Mesenchymal stem cell (in vitro differentiated cells and primary cell): ENCODE data around the gene TSPYL6.

Source experiments
- DNase-seq: peaks from one replicate; pipeline ENCODE4 v3.0.0-alpha.2; 2013
- H2AFZ ChIP-seq: one replicate; pipeline ENCODE4 v1.6.1; 2013; ENCODE audit warnings: low read depth, mild to moderate bottlenecking, control low read depth, inconsistent platforms, low read length, moderate library complexity
- H2AK5ac ChIP-seq: 2 replicates; pipeline ENCODE4 v1.6.1; 2013; ENCODE audit warnings: low read length, moderate library complexity, mild to moderate bottlenecking, inconsistent platforms; ENCODE audit not compliant: severe bottlenecking
- H2BK120ac ChIP-seq: one replicate; pipeline ENCODE4 v1.6.1; 2013; ENCODE audit warnings: low read depth, mild to moderate bottlenecking, inconsistent platforms, low read length, moderate library complexity
- H2BK12ac ChIP-seq, 2 experiments: one replicate each; pipeline ENCODE4 v1.6.1; 2013; ENCODE audit warnings: inconsistent platforms in 2 of 2, low read length in 2 of 2, mild to moderate bottlenecking in 2 of 2, moderate library complexity in 2 of 2, control low read depth in 1 of 2
- H2BK15ac ChIP-seq: one replicate; pipeline ENCODE4 v1.6.1; 2013; ENCODE audit warnings: mild to moderate bottlenecking, low read depth, inconsistent platforms; ENCODE audit not compliant: poor library complexity, severe bottlenecking
- H2BK5ac ChIP-seq: 2 replicates; pipeline ENCODE4 v1.6.1; 2013; ENCODE audit warnings: low read depth, mild to moderate bottlenecking, low read length, control low read depth, inconsistent platforms; ENCODE audit not compliant: poor library complexity, severe bottlenecking
- H3K14ac ChIP-seq, 2 experiments: one replicate each; pipeline ENCODE4 v1.6.1; 2013; ENCODE audit warnings: inconsistent platforms in 2 of 2, low read length in 2 of 2, control low read depth in 1 of 2, mild to moderate bottlenecking in 1 of 2, moderate library complexity in 1 of 2
- H3K18ac ChIP-seq, 2 experiments: one replicate each; pipeline ENCODE4 v1.6.1; 2013; ENCODE audit warnings: inconsistent platforms in 2 of 2, low read length in 2 of 2, control low read depth in 1 of 2, low read depth in 1 of 2, mild to moderate bottlenecking in 1 of 2
- H3K23ac ChIP-seq, 2 experiments: one replicate each; pipeline ENCODE4 v1.6.1; 2013; ENCODE audit warnings: inconsistent platforms in 2 of 2, low read length in 2 of 2, mild to moderate bottlenecking in 2 of 2, moderate library complexity in 2 of 2, control low read depth in 1 of 2
- H3K27ac ChIP-seq: 2 replicates; pipeline ENCODE4 v1.5.1; 2013; ENCODE audit warnings: mild to moderate bottlenecking, moderate library complexity, low read length, control low read depth, inconsistent platforms; ENCODE audit not compliant: poor library complexity, severe bottlenecking
- H3K27me3 ChIP-seq, 2 experiments: 2 replicates each; pipeline versions ENCODE4 v1.6.1 to v1.7.0; 2013; ENCODE audit warnings: low read length in 2 of 2, mild to moderate bottlenecking in 2 of 2, moderate library complexity in 2 of 2, control low read depth in 1 of 2, inconsistent platforms in 1 of 2; ENCODE audit not compliant: control insufficient read depth in 1 of 2, insufficient read depth in 1 of 2
- H3K36me3 ChIP-seq, 2 experiments: 2 replicates each; pipeline versions ENCODE4 v1.6.1 to v1.7.0; 2013; ENCODE audit warnings: low read length in 2 of 2, control low read depth in 1 of 2, inconsistent platforms in 1 of 2, low read depth in 1 of 2, mild to moderate bottlenecking in 1 of 2; ENCODE audit not compliant: insufficient read depth in 2 of 2, control insufficient read depth in 1 of 2
- H3K4ac ChIP-seq, 2 experiments: one replicate each; pipeline ENCODE4 v1.6.1; 2013; ENCODE audit warnings: inconsistent platforms in 2 of 2, low read length in 2 of 2, mild to moderate bottlenecking in 2 of 2, moderate library complexity in 2 of 2, control low read depth in 1 of 2, low read depth in 1 of 2
- H3K4me1 ChIP-seq: 2 replicates; pipeline ENCODE4 v1.6.1; 2013; ENCODE audit warnings: low read depth, low read length, control low read depth; ENCODE audit not compliant: control insufficient read depth, insufficient read depth
- H3K4me2 ChIP-seq: 2 replicates; pipeline ENCODE4 v1.6.1; 2013; ENCODE audit warnings: low read length, mild to moderate bottlenecking, inconsistent platforms; ENCODE audit not compliant: poor library complexity, severe bottlenecking
- H3K4me3 ChIP-seq, 2 experiments: 2 replicates each; pipeline versions ENCODE4 v1.5.1 to v1.7.0; 2013; ENCODE audit warnings: low read length in 2 of 2, mild to moderate bottlenecking in 2 of 2, control low read depth in 1 of 2, low read depth in 1 of 2; ENCODE audit not compliant: insufficient read depth in 1 of 2
- H3K79me1 ChIP-seq: replicated peaks from 2 replicates; pipeline ENCODE4 v1.6.1; 2013; ENCODE audit warnings: mild to moderate bottlenecking, control low read depth, low read length, inconsistent platforms; ENCODE audit not compliant: poor library complexity, severe bottlenecking
- H3K9ac ChIP-seq: 2 replicates; pipeline ENCODE4 v1.7.0; 2013; ENCODE audit warnings: mild to moderate bottlenecking, low read length, moderate library complexity
- H3K9me3 ChIP-seq: 2 replicates; pipeline ENCODE4 v1.7.0; 2013; ENCODE audit warnings: mild to moderate bottlenecking, low read length; ENCODE audit not compliant: control insufficient read depth
- H4K8ac ChIP-seq: one replicate; pipeline ENCODE4 v1.6.1; 2013; ENCODE audit warnings: inconsistent platforms, mild to moderate bottlenecking, low read length, moderate library complexity
- H4K91ac ChIP-seq: one replicate; pipeline ENCODE4 v1.6.1; 2013; ENCODE audit warnings: mild to moderate bottlenecking, low read length, inconsistent platforms
- WGBS: methylation state at CpG from one replicate; pipeline ENCODE4 v1.1.7; 2013; ENCODE audit warnings: mixed read lengths; 5-methylcytosine and 5-hydroxymethylcytosine counted together

Gene TSPYL6

DNA sequence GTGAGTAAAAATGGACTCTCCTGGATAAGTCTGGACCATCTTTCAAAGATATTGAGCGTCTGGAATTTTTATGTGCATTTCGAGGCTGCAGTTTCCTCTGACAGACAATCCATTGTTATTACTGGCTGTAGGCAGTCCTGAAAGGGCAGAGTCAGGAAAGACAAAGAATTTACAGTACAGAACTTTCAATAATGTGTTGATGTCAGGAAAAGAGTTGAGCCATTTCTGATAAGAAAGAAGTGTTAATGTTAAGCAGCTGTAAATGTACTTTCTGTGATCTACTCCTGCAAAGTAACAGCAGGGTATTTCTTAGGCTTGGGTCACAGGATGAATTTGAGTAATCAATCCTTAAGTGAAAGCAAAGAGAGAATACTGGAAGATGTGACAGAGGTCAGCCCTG lies 29.8 kb downstream of the TSPYL6 start:
- DNase-seq: no peak
- H4K91ac ChIP-seq: no peak overlapping the region
- WGBS: 60% methylated on average over 2 of the region's 2 CpGs

DNA sequence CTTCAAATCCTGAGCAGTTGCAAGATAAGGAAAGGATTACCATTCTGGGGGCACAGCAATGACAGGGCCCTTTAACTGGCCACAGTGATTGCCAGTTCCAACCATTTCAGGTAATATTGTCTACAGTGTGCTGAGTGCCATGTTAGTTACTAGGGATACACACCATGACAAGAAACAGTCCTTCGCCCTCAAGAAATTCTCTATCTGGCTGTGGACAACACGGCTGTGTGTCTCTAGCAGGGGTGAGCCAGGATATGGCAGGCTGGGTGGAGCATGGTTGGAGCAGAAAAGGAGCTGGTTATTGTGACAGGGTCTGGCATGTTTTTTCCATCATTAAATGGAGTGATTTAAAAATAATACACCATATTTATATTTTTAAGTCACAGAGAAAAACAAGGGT lies 31.0 kb downstream of the TSPYL6 start:
- H2AK5ac ChIP-seq: no peak overlapping the region
- H3K27ac ChIP-seq: no peak overlapping the region
- 93% methylated on average over 2 of the region's 2 CpGs for WGBS
- H4K91ac ChIP-seq: no peak overlapping the region
- no peak overlapping the region for H3K4me2 ChIP-seq
- no peak overlapping the region for H3K18ac ChIP-seq
- H2AFZ ChIP-seq: no peak overlapping the region
- H2BK5ac ChIP-seq: no peak overlapping the region
- no peak for DNase-seq
- H3K27me3 ChIP-seq: no peaks in the 10 kb centered on the region
- peak overlapping the region in 1 of 2 experiments; percentile 3 for H2BK12ac ChIP-seq
- no peak overlapping the region for H3K14ac ChIP-seq
- H3K79me1 ChIP-seq: no peaks in the 10 kb centered on the region
- H2BK120ac ChIP-seq: no peak overlapping the region
- H3K4me1 ChIP-seq: no peaks in the 10 kb centered on the region
- H4K8ac ChIP-seq: no peak overlapping the region
- H2BK15ac ChIP-seq: no peak overlapping the region
- H3K23ac ChIP-seq: no peak overlapping the region
- H3K4me3 ChIP-seq: no peak overlapping the region
- H3K36me3 ChIP-seq: no peaks in the 10 kb centered on the region
- H3K9me3 ChIP-seq: no peaks in the 10 kb centered on the region
- H3K9ac ChIP-seq: no peak overlapping the region
- H3K4ac ChIP-seq: no peak overlapping the region

More for the DNA sequence above, 29.8 kb downstream of the TSPYL6 start:
- Histone ChIP-seq H2BK5ac (no peak overlapping the region), H3K4me3 (no peak overlapping the region), H3K4me1 (no peaks in the 10 kb centered on the region), H2AK5ac (no peak overlapping the region), H2BK12ac (no peak overlapping the region), H3K14ac (no peak overlapping the region), H2AFZ (no peak overlapping the region), H3K18ac (no peak overlapping the region), H3K23ac (no peak overlapping the region), H2BK120ac (no peak overlapping the region), H3K9me3 (no peaks in the 10 kb centered on the region), H3K4me2 (no peak overlapping the region), H4K8ac (no peak overlapping the region), H3K36me3 (no peaks in the 10 kb centered on the region), H3K27me3 (no peaks in the 10 kb centered on the region), H2BK15ac (no peak overlapping the region), H3K4ac (no peak overlapping the region), H3K79me1 (no peaks in the 10 kb centered on the region), H3K27ac (no peak overlapping the region), H3K9ac (no peak overlapping the region)

DNA sequence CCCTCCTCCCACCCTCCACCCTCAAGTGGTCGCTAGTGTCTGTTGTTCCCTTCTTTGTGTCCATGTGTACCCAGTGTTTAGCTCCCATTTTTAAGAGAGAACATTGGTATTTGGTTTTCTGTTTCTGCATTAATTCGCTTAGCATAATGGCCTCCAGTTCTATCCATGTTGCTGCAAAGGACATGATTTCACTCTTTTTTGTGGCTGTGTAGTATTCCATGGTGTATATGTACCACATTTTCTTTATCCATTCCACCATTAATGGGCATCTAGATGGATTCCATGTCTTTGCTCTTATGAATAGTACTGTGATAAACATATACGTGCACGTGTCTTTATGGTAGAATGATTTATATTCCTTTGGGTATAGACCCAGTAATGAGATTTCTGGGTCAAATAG lies 42.9 kb downstream of the TSPYL6 start:
- 100% methylated on average over 2 of the region's 4 CpGs for WGBS
- peak overlapping the region in 1 of 2 experiments; percentile 4 for H2BK12ac ChIP-seq

DNA sequence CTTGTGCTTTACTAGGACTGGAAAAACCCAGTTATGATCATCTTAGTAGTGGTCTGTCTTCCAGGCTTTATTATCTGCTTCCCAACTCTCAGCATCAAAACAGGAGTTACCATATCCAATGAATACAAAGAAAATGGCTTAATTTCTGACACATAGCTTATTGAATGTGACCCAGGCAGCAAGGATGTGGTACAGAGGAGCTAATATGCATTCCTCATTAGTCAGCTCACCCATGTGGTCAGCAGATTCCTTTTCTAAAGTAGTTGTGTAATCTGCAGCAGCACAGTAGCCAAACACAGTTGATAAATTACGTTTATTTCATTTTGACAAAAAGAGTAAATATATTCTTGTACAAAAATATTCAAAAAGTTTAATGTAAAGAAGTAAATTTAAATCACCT lies 43.6 kb downstream of the TSPYL6 start:
- peak overlapping the region; percentile 73 for H3K27ac ChIP-seq
- no peaks in the 10 kb centered on the region for H3K36me3 ChIP-seq
- H3K18ac ChIP-seq: no peak overlapping the region
- no peak overlapping the region for H3K23ac ChIP-seq
- no peak overlapping the region for H3K4me3 ChIP-seq
- H4K91ac ChIP-seq: no peak overlapping the region
- H3K14ac ChIP-seq: no peak overlapping the region
- peak overlapping the region; percentile 1 for H3K4me2 ChIP-seq
- H3K4me1 ChIP-seq: no peaks in the 10 kb centered on the region
- no peak overlapping the region for H2BK12ac ChIP-seq
- no peak overlapping the region for H2AK5ac ChIP-seq
- DNase-seq: peak; percentile 95
- H4K8ac ChIP-seq: no peak overlapping the region
- H3K9me3 ChIP-seq: peaks cover 8% of the 10 kb centered on the region
- no peak overlapping the region for H3K9ac ChIP-seq
- no peaks in the 10 kb centered on the region for H3K27me3 ChIP-seq
- no peak overlapping the region for H2BK15ac ChIP-seq
- H3K4ac ChIP-seq: no peak overlapping the region
- H2BK120ac ChIP-seq: no peak overlapping the region
- no peak overlapping the region for H2AFZ ChIP-seq
- no peak overlapping the region for H2BK5ac ChIP-seq
- no peaks in the 10 kb centered on the region for H3K79me1 ChIP-seq
- no CpG with 5 or more reads among the region's 1 CpG for WGBS

More for the DNA sequence above, 42.9 kb downstream of the TSPYL6 start:
- Histone ChIP-seq H3K18ac (no peak overlapping the region), H2BK120ac (no peak overlapping the region), H3K4me3 (no peak overlapping the region), H3K23ac (no peak overlapping the region), H3K4me1 (no peaks in the 10 kb centered on the region), H4K8ac (no peak overlapping the region), H2BK5ac (no peak overlapping the region), H2AFZ (no peak overlapping the region), H3K27ac (no peak overlapping the region), H3K36me3 (no peaks in the 10 kb centered on the region), H3K79me1 (no peaks in the 10 kb centered on the region), H2BK15ac (no peak overlapping the region), H3K4me2 (no peak overlapping the region), H3K9me3 (peaks cover 8% of the 10 kb centered on the region), H3K9ac (no peak overlapping the region), H3K27me3 (no peaks in the 10 kb centered on the region), H3K4ac (no peak overlapping the region), H3K14ac (no peak overlapping the region), H4K91ac (no peak overlapping the region), H2AK5ac (no peak overlapping the region)
- DNase-seq: no peak
